Myocyte (in vitro differentiated cells): ENCODE measurements around the gene LSM12. TPM values are rescaled to one million over a fixed set of nuclear protein-coding genes. Genes with fewer than 3 reads are reported as not detected.

ENCODE experiments used
- DNase-seq: peaks from one replicate; pipeline ENCODE4 v3.0.0-alpha.2; 2012; ENCODE audit warnings: low read depth
- total RNA-seq: library from RNA; depleted of rRNA; stranded (reverse); fragments of >200 nt; gene quantifications from 2 replicates; pipeline ENCODE4 v1.2.3, GENCODE V29; 2014

LSM12 gene
- total RNA-seq, 1 donor from 2014 or later: 40.2 TPM

- DNase-seq: no peak
These were observed 78.2 kb downstream of the LSM12 start for GRCh38 chr17:43988301-43988700.

- DNase-seq: no peak
These were observed 79.1 kb downstream of the LSM12 start for GRCh38 chr17:43987131-43988021.

GRCh38 chr17:43986225-43986981, 80.1 kb downstream of the LSM12 start:
- DNase-seq: peak; percentile 40

- DNase-seq: no peak
These were observed 82.0 kb downstream of the LSM12 start for GRCh38 chr17:43984521-43984920.

Other genes starting within 250 kb of the LSM12 start
- gene MPP3, start 233.5 kb downstream of the LSM12 start, total RNA-seq: 5.4 and 5.5 TPM in 2 replicates
- not detected in 2 replicates for gene CD300LG, start 219.5 kb downstream of the LSM12 start, total RNA-seq
- 0.96 and 2.3 TPM in 2 replicates for gene MPP2, start 159.1 kb downstream of the LSM12 start, total RNA-seq
- not detected in 2 replicates for gene PPY, start 124.2 kb downstream of the LSM12 start, total RNA-seq
- 0.19 TPM in 1 of 2 replicates, not detected in the other for gene PYY, start 112.7 kb downstream of the LSM12 start, total RNA-seq
- gene NAGS, start 62.0 kb downstream of the LSM12 start, total RNA-seq: 0.10 and 0.40 TPM in 2 replicates
- 36.8 and 40.6 TPM in 2 replicates for gene TMEM101, start 51.7 kb downstream of the LSM12 start, total RNA-seq
- 39.5 and 44.6 TPM in 2 replicates for gene G6PC3, start 4.1 kb upstream of the LSM12 start, total RNA-seq
- 646 and 649 TPM in 2 replicates for gene HDAC5, start 57.0 kb upstream of the LSM12 start, total RNA-seq
- gene HROB, start 75.3 kb upstream of the LSM12 start, total RNA-seq: 0.45 and 1.4 TPM in 2 replicates
- gene ASB16, start 104.0 kb upstream of the LSM12 start, total RNA-seq: 4.0 and 7.8 TPM in 2 replicates
- 28.1 and 28.6 TPM in 2 replicates for gene TMUB2, start 120.3 kb upstream of the LSM12 start, total RNA-seq
- 55.4 and 60.5 TPM in 2 replicates for gene ATXN7L3, start 133.2 kb upstream of the LSM12 start, total RNA-seq
- 45.7 and 65.8 TPM in 2 replicates for gene UBTF, start 153.0 kb upstream of the LSM12 start, total RNA-seq
- not detected in 2 replicates for gene SLC4A1, start 201.5 kb upstream of the LSM12 start, total RNA-seq
- 0.40 and 0.62 TPM in 2 replicates for gene RUNDC3A, start 241.9 kb upstream of the LSM12 start, total RNA-seq